ENCODE results near the gene CD300LD.
"Not testable (repeated sequence)": the region's sequence is repeated elsewhere in the genome, so short reads cannot be mapped to it uniquely, and the experiment has no call there.

Gene CD300LD

DNA sequence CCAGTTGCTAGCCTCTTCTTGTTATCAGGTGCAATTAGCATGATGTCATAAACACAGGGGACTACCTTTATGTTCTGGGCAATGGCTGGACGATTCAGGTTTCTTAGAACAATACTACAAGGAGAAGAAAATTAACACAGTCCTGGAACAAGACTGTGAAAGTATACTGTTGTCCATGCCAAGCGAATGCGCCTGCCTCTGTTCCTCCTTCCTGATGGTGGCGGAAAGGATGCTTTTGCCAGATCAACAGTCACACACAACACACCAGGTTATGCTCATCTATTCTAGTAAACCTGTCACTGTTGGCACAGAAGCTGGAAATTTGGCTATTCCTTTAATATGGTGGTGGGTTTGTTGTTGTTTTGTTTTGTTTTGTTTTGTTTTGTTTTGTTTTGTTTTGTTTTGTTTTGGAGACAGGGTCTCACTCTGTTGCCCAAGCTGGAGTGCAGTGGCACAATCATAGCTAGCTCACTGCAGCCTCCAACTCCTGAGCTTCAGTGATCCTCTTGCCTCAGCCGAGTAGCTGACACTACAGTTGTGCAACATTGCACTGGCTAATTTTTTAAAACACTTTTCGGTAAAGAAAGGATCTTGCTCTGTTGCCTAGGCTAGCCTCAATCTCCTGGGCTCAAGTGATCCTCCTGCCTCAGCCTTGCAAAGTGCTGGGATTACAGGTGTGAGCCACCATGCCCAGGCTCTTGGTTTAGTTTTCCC lies 3.1 kb upstream of the CD300LD start:
- H3K27ac ChIP-seq (ENCODE audit: low read length): no peak overlapping the region
- no peak overlapping the region for H3K4me3 ChIP-seq (ENCODE audit: low read depth in 1 of 2, low read length in 2 of 2)
- H3K27me3 ChIP-seq (ENCODE audit: low read depth, low read length): no peaks in the 10 kb centered on the region
- H3K9me3 ChIP-seq (ENCODE audit: control insufficient read depth in 1 of 2, low read length in 2 of 2): no peaks in the 10 kb centered on the region
- H3K4me1 ChIP-seq (ENCODE audit: control insufficient read depth in 1 of 2, insufficient read depth in 2 of 2, low read length in 2 of 2): no peaks in the 10 kb centered on the region
- H3K36me3 ChIP-seq (ENCODE audit: control insufficient read depth in 1 of 2, insufficient read depth in 2 of 2, low read length in 2 of 2): no peaks in the 10 kb centered on the region

DNA sequence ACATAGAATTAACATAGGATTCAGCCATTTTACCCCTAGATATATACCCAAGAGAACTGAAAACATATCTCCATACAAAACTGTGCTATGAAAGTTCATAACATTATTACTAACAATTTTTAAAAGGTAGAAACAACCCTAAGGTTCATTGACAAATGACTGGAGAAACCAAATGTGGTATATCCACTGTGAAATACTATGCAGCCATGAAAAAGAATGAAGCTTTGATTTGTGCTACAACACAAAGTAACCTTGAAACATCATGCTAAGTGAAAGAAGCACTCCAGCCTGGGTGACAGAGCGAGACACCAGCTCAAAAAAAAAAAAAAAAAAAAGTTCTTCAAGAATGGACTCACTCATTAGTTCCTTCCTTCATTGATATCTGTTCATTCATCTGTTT lies 580 bp downstream of the CD300LD start:
- Histone ChIP-seq H3K27ac (ENCODE audit: low read length) (no peak overlapping the region), H3K4me3 (ENCODE audit: low read depth in 1 of 2, low read length in 2 of 2) (no peak overlapping the region), H3K4me1 (ENCODE audit: control insufficient read depth in 1 of 2, insufficient read depth in 2 of 2, low read length in 2 of 2) (no peaks in the 10 kb centered on the region), H3K27me3 (ENCODE audit: low read depth, low read length) (no peaks in the 10 kb centered on the region), H3K9me3 (ENCODE audit: control insufficient read depth in 1 of 2, low read length in 2 of 2) (no peaks in the 10 kb centered on the region), H3K36me3 (ENCODE audit: control insufficient read depth in 1 of 2, insufficient read depth in 2 of 2, low read length in 2 of 2) (no peaks in the 10 kb centered on the region)

DNA sequence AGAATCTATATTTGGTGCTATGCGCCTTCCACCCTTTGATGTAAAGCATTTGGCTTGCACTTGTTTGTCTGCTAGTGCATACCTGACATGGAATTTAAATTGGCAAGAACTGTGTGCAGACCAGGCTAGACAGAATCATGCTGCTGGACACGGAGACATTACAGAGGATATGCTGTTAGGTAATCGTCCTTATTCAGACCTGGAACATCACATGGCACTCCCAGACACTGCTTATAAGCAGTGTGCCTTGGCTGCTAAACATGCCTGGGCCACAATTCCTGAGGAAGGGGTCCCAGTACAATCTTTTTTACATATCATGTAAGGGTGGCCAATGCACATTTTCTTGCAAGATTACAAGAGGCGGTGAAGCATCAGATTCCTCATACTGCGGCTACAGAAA lies 6.4 kb downstream of the CD300LD start:
- H3K36me3 ChIP-seq (ENCODE audit: control insufficient read depth in 1 of 2, insufficient read depth in 2 of 2, low read length in 2 of 2): no peaks in the 10 kb centered on the region
- H3K27ac ChIP-seq (ENCODE audit: low read length): no peak overlapping the region
- H3K9me3 ChIP-seq (ENCODE audit: control insufficient read depth in 1 of 2, low read length in 2 of 2): peaks cover 0 to 3% of the 10 kb centered on the region in 2 donors
- no peaks in the 10 kb centered on the region for H3K4me1 ChIP-seq (ENCODE audit: control insufficient read depth in 1 of 2, insufficient read depth in 2 of 2, low read length in 2 of 2)
- no peak overlapping the region for H3K4me3 ChIP-seq (ENCODE audit: low read depth in 1 of 2, low read length in 2 of 2)
- H3K27me3 ChIP-seq (ENCODE audit: low read depth, low read length): no peaks in the 10 kb centered on the region

DNA sequence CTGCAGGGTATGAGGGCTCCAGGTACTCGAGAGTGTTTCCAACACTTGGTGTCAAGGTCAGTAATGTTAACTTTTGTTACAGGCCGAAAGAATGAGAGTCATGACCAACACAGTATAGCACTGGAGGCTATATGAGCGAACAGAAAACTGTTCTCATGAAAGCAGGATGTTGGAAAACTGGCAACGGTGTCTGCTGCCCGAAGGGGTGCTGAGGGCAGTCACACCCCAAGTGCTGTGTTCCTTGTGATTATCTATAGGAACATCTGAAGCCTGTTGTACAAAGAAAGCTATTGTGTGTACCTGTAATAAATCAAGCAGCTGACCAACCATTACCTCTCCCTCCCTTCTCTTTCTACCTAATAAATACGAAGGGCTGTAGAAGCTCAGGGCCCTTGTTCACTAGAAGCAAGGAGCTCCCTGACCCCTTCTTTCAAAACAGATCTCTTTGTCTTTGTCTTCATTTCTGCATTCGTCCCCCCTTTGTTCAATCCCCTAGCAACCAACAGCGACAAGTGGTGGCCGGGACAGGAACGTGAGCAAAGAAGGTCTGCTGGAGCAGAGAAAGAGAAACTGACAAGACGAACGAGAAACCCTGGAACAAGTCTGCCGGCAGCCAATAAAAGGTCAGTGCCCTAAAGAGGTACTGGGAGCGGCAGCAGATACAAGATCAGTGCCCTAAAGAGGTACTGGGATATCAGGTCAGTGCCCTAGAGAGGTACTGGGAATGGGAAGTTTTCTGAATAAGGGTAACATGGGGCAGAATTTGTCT lies 7.6 kb downstream of the CD300LD start:
- Histone ChIP-seq H3K4me1 (ENCODE audit: control insufficient read depth in 1 of 2, insufficient read depth in 2 of 2, low read length in 2 of 2) (no peaks in the 10 kb centered on the region), H3K27me3 (ENCODE audit: low read depth, low read length) (no peaks in the 10 kb centered on the region), H3K4me3 (ENCODE audit: low read depth in 1 of 2, low read length in 2 of 2) (no peak overlapping the region), H3K27ac (ENCODE audit: low read length) (no peak overlapping the region), H3K36me3 (ENCODE audit: control insufficient read depth in 1 of 2, insufficient read depth in 2 of 2, low read length in 2 of 2) (no peaks in the 10 kb centered on the region), H3K9me3 (ENCODE audit: control insufficient read depth in 1 of 2, low read length in 2 of 2) (peaks cover 0 to 3% of the 10 kb centered on the region in 2 donors)

DNA sequence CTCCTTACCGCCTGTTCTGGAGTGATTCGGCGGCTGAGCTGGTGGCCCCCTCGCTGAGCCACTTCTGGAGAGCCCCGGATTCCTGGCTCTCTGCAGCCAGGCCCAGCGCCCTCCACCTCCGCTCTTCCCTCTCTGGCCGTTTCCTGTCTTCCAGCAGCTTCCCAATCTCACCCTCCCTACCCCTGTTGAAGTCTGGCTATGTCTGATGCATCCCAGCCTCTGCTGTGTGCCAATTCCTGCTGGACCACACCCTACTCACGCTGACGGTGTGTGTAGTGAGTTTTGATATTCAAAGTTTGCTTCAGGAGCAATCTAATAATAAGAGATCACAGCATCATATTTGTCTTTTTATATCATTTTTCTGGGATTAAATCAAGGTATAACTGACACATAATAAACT lies 9.4 kb downstream of the CD300LD start:
- Histone ChIP-seq H3K36me3 (ENCODE audit: control insufficient read depth in 1 of 2, insufficient read depth in 2 of 2, low read length in 2 of 2) (no peaks in the 10 kb centered on the region), H3K4me3 (ENCODE audit: low read depth in 1 of 2, low read length in 2 of 2) (no peak overlapping the region), H3K27me3 (ENCODE audit: low read depth, low read length) (no peaks in the 10 kb centered on the region), H3K27ac (ENCODE audit: low read length) (no peak overlapping the region), H3K9me3 (ENCODE audit: control insufficient read depth in 1 of 2, low read length in 2 of 2) (peaks cover 0 to 3% of the 10 kb centered on the region in 2 donors), H3K4me1 (ENCODE audit: control insufficient read depth in 1 of 2, insufficient read depth in 2 of 2, low read length in 2 of 2) (no peaks in the 10 kb centered on the region)

DNA sequence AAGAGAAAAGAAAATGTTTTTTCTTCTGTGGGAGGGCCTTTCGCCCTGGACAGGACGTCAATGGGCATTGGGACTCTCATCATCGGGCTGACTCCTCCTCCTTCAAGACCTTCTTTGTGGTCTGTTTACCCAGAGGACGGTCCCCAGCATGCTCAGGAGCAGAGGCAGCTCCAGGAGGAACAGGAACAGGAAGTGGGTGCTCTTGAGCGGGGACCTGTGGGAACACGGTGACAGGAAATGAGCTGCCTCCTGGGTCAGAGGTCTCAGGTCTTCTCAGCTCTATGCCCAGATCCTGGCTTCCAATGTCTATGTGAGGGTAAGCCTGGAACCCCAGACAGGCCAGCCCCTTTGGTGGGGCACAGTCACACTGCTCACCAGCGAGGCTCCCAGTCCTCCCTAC lies 12.2 kb downstream of the CD300LD start:
- Histone ChIP-seq H3K27ac (ENCODE audit: low read length) (no peak overlapping the region), H3K27me3 (ENCODE audit: low read depth, low read length) (no peaks in the 10 kb centered on the region), H3K36me3 (ENCODE audit: control insufficient read depth in 1 of 2, insufficient read depth in 2 of 2, low read length in 2 of 2) (no peaks in the 10 kb centered on the region), H3K4me1 (ENCODE audit: control insufficient read depth in 1 of 2, insufficient read depth in 2 of 2, low read length in 2 of 2) (no peaks in the 10 kb centered on the region), H3K9me3 (ENCODE audit: control insufficient read depth in 1 of 2, low read length in 2 of 2) (peaks cover 0 to 3% of the 10 kb centered on the region in 2 donors), H3K4me3 (ENCODE audit: low read depth in 1 of 2, low read length in 2 of 2) (no peak overlapping the region)

DNA sequence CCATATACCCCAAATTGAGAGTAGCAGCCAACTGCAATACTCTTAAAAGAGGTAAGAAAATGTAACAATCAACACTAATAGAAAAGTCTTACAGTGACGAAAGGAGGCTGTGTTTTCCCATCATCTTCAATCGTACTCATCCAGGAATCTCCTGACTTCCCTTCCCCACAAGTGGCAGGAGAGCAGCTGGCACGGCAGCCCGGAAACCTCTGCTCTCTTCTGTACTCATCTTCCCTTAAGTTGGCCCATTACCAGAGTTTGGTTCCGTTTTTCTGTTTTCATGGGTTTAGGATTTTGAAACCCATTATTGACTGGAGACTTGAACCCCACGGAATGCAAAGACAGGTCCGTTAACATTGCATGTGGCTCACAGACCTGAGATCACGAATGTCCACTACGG lies 13.1 kb downstream of the CD300LD start:
- Histone ChIP-seq H3K27ac (ENCODE audit: low read length) (no peak overlapping the region), H3K9me3 (ENCODE audit: control insufficient read depth in 1 of 2, low read length in 2 of 2) (peaks cover 0 to 3% of the 10 kb centered on the region in 2 donors), H3K4me1 (ENCODE audit: control insufficient read depth in 1 of 2, insufficient read depth in 2 of 2, low read length in 2 of 2) (no peaks in the 10 kb centered on the region), H3K27me3 (ENCODE audit: low read depth, low read length) (no peaks in the 10 kb centered on the region), H3K36me3 (ENCODE audit: control insufficient read depth in 1 of 2, insufficient read depth in 2 of 2, low read length in 2 of 2) (no peaks in the 10 kb centered on the region), H3K4me3 (ENCODE audit: low read depth in 1 of 2, low read length in 2 of 2) (no peak overlapping the region)

DNA sequence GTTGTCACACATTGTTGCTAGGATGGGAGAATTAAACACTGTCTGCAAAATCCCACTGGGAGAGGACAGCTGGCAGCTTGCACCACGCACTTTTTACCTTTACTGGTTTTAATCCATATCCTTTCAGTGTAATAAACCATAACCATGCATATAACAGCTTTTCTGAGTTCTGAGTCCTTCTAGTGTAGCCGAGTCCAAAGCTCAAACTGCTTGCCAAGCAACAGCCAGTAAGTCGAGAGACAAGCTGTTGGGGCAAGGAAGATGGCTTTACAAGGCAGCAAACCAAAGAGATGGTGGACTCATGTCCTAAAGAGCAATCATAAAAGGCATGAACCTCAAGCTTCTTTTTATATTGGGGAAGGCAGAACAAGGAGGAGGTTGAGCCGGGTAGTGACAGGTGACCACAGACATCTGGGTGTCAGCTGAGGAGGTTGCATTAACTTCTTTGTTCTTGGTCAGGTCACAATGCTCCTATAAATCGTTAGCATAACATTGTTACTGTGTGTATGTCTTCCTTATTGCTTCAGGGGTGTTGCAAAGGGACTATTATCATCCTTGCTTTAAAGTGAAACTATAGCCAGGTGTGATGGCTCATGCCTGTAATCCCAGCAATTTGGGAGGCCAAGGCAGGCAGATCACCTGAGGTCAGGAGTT lies 17.5 kb downstream of the CD300LD start:
- Histone ChIP-seq H3K9me3 (ENCODE audit: control insufficient read depth in 1 of 2, low read length in 2 of 2) (no peaks in the 10 kb centered on the region), H3K36me3 (ENCODE audit: control insufficient read depth in 1 of 2, insufficient read depth in 2 of 2, low read length in 2 of 2) (no peaks in the 10 kb centered on the region), H3K4me1 (ENCODE audit: control insufficient read depth in 1 of 2, insufficient read depth in 2 of 2, low read length in 2 of 2) (no peaks in the 10 kb centered on the region), H3K4me3 (ENCODE audit: low read depth in 1 of 2, low read length in 2 of 2) (no peak overlapping the region), H3K27me3 (ENCODE audit: low read depth, low read length) (no peaks in the 10 kb centered on the region), H3K27ac (ENCODE audit: low read length) (no peak overlapping the region)

DNA sequence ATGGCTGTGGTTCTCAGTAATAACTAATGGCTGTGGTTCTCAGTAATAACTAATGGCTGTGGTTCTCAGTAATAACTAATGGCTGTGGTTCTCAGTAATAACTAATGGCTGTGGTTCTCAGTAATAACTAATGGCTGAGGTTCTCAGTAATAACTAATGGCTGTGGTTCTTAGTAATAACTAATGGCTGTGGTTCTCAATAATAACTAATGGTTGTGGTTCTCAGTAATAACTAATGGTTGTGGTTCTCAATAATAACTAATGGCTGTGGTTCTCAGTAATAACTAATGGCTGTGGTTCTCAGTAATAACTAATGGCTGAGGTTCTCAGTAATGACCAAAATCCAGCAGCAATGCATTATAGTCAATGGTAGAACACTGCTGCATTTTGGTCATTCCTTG lies 18.4 kb downstream of the CD300LD start:
- H3K27ac ChIP-seq (ENCODE audit: low read length); H3K4me1 ChIP-seq (ENCODE audit: control insufficient read depth in 1 of 2, insufficient read depth in 2 of 2, low read length in 2 of 2); H3K27me3 ChIP-seq (ENCODE audit: low read depth, low read length); H3K9me3 ChIP-seq (ENCODE audit: control insufficient read depth in 1 of 2, low read length in 2 of 2); H3K36me3 ChIP-seq (ENCODE audit: control insufficient read depth in 1 of 2, insufficient read depth in 2 of 2, low read length in 2 of 2); H3K4me3 ChIP-seq (ENCODE audit: low read depth in 1 of 2, low read length in 2 of 2): not testable (repeated sequence)

DNA sequence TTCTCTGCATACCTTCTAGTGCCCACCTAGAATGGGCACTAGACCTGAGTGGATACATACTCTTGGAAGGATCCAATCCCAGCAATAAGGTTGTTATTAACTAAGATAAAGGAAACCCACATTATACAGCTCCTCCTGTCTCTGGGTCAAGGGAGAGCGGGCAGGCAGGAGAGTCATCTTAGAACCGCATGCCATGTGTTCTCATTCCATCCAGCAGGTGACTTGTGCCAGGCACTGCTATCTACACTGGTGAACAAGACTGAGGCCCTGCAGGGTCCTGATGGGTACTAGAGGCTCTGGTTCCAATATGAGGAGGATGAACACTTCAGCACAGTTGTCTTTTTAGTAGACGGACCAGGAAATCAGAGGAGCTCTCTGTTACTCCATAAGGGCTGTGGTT lies 18.9 kb downstream of the CD300LD start:
- H3K27ac ChIP-seq (ENCODE audit: low read length): no peak overlapping the region
- H3K27me3 ChIP-seq (ENCODE audit: low read depth, low read length): no peaks in the 10 kb centered on the region
- no peaks in the 10 kb centered on the region for H3K36me3 ChIP-seq (ENCODE audit: control insufficient read depth in 1 of 2, insufficient read depth in 2 of 2, low read length in 2 of 2)
- H3K4me1 ChIP-seq (ENCODE audit: control insufficient read depth in 1 of 2, insufficient read depth in 2 of 2, low read length in 2 of 2): no peaks in the 10 kb centered on the region
- no peaks in the 10 kb centered on the region for H3K9me3 ChIP-seq (ENCODE audit: control insufficient read depth in 1 of 2, low read length in 2 of 2)
- H3K4me3 ChIP-seq (ENCODE audit: low read depth in 1 of 2, low read length in 2 of 2): no peak overlapping the region

DNA sequence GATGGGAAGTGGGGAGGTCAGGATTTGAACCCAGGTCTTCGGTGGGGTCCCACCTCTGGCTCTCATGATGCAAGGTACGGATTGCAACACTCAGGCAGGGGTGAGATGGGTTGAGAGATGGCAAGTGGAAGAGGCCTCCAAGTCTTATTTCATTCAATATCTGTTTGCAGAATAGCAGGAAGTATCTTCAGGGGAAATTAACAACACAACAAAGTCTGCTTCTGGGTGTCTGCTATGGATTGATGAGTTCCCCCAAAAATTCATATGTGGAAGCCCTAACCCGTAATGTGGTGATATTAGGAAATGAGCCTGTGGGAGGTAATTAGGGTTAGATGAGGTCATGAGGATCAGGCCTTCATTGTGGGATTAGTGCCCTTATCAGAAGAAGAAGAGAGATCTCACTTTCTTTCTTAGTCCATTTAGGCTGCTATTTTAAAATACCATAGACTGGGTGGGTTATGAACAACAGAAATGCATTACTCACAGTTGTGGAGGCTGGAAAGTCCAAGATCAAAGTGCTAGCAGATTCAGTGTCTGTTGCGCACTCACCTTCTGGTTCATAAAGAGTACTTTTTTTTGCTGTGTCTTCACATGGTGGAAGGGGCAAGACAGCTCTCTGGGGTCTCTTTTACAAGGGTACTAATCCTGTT lies 20.3 kb downstream of the CD300LD start:
- H3K36me3 ChIP-seq (ENCODE audit: control insufficient read depth in 1 of 2, insufficient read depth in 2 of 2, low read length in 2 of 2): no peaks in the 10 kb centered on the region
- H3K27me3 ChIP-seq (ENCODE audit: low read depth, low read length): no peaks in the 10 kb centered on the region
- no peak overlapping the region for H3K27ac ChIP-seq (ENCODE audit: low read length)
- H3K4me3 ChIP-seq (ENCODE audit: low read depth in 1 of 2, low read length in 2 of 2): no peak overlapping the region
- H3K4me1 ChIP-seq (ENCODE audit: control insufficient read depth in 1 of 2, insufficient read depth in 2 of 2, low read length in 2 of 2): no peaks in the 10 kb centered on the region
- H3K9me3 ChIP-seq (ENCODE audit: control insufficient read depth in 1 of 2, low read length in 2 of 2): no peaks in the 10 kb centered on the region

All from muscle layer of duodenum (tissue), 2 donors.